GM12878 (cell line): ENCODE results near the gene ZNF692. TPM values are rescaled to one million over a fixed set of nuclear protein-coding genes. Genes with fewer than 3 reads are reported as not detected.

Experiments used
- MXI1 ChIP-seq: fragments of 150-350 bp; IDR thresholded peaks from 2 replicates; pipeline ENCODE4 v1.6.1; 2011; ENCODE audit warnings: low read depth, mild to moderate bottlenecking, inconsistent platforms, low read length, improper control_type of control experiment
- polyA plus RNA-seq, 11 experiments: library from polyadenylated mRNA; depleted of rRNA in 4 of 11; unstranded in 6 of 11; stranded (reverse) in 5 of 11; fragments of >200 nt; fragmentation: Nextera tagmentation in 4 of 11; fragmentation: Illumina TruSeq in 1 of 11; extraction: Ambion mirVana in 4 of 11; extraction: Trizol in 1 of 11; gene quantifications; 1 replicate in 1 of 11; 2 replicates in 10 of 11; pipeline versions ENCODE4 v1.2.1 to v1.2.3, GENCODE V29; 2011 to 2016; ENCODE audit warnings: inconsistent platforms in 2 of 11, missing spikeins in 2 of 11, low read depth in 1 of 11
- total RNA-seq, 4 experiments: library from RNA; depleted of rRNA in 3 of 4; stranded (reverse); fragments of >200 nt in 3 of 4; fragmentation: Illumina TruSeq in 1 of 4; extraction: Trizol in 1 of 4; gene quantifications; 2 replicates each; pipeline versions ENCODE4 v1.2.1 to v1.2.3, GENCODE V29; 2013 to 2021
- TF ChIP-seq, protein P1 (sequence below): fragments of 450-650 bp; IDR thresholded peaks from 2 replicates; pipeline ENCODE4 v1.6.1; 2018; ENCODE audit warnings: mild to moderate bottlenecking, low read depth, moderate library complexity; ENCODE audit not compliant: partially characterized antibody
- TF ChIP-seq, protein P2 (sequence below): IDR thresholded peaks from 2 replicates; pipeline ENCODE4 v1.6.1; 2012; ENCODE audit warnings: low read depth, low read length, improper control_type of control experiment
- TF ChIP-seq, protein P3 (sequence below): IDR thresholded peaks from 2 replicates; pipeline ENCODE4 v1.6.1; 2012; ENCODE audit warnings: low read depth, low read length, improper control_type of control experiment
- TF ChIP-seq, protein P4 (sequence below): IDR thresholded peaks from 2 replicates; pipeline ENCODE4 v1.6.1; 2011; ENCODE audit warnings: low read depth, low read length, improper control_type of control experiment, borderline replicate concordance

Gene ZNF692
- total and polyA plus RNA-seq, 10 of the 15 experiments (the other 5 are each of a cell fraction or from before 2014, with no cell fraction given): 5.3 to 76.6 (median 36.9) TPM

DNA sequence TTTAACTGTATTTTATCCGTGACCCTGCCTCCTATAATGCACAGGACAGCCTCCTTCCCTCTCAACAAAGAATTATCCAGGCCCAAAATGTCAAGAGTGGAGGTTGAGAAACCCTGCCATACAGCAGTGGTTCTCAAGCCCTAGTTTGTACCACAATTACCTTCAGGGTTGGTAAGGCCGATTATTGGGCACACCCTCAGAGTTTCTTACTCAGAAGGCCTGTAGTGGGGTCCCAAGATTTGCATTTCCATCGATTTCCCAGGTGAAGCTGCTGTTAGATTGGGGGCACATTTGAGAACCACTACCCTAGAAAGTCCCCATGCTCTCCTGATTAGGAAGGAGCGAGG is 46.8 kb upstream of the ZNF692 start (continued):
- TF ChIP-seq, protein P1, sequence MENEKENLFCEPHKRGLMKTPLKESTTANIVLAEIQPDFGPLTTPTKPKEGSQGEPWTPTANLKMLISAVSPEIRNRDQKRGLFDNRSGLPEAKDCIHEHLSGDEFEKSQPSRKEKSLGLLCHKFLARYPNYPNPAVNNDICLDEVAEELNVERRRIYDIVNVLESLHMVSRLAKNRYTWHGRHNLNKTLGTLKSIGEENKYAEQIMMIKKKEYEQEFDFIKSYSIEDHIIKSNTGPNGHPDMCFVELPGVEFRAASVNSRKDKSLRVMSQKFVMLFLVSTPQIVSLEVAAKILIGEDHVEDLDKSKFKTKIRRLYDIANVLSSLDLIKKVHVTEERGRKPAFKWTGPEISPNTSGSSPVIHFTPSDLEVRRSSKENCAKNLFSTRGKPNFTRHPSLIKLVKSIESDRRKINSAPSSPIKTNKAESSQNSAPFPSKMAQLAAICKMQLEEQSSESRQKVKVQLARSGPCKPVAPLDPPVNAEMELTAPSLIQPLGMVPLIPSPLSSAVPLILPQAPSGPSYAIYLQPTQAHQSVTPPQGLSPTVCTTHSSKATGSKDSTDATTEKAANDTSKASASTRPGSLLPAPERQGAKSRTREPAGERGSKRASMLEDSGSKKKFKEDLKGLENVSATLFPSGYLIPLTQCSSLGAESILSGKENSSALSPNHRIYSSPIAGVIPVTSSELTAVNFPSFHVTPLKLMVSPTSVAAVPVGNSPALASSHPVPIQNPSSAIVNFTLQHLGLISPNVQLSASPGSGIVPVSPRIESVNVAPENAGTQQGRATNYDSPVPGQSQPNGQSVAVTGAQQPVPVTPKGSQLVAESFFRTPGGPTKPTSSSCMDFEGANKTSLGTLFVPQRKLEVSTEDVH: peak; percentile 50
- TF ChIP-seq, protein P2, sequence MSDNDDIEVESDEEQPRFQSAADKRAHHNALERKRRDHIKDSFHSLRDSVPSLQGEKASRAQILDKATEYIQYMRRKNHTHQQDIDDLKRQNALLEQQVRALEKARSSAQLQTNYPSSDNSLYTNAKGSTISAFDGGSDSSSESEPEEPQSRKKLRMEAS: no peak
- TF ChIP-seq, protein P3, sequence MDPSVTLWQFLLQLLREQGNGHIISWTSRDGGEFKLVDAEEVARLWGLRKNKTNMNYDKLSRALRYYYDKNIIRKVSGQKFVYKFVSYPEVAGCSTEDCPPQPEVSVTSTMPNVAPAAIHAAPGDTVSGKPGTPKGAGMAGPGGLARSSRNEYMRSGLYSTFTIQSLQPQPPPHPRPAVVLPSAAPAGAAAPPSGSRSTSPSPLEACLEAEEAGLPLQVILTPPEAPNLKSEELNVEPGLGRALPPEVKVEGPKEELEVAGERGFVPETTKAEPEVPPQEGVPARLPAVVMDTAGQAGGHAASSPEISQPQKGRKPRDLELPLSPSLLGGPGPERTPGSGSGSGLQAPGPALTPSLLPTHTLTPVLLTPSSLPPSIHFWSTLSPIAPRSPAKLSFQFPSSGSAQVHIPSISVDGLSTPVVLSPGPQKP: no peak
- TF ChIP-seq, protein P4, sequence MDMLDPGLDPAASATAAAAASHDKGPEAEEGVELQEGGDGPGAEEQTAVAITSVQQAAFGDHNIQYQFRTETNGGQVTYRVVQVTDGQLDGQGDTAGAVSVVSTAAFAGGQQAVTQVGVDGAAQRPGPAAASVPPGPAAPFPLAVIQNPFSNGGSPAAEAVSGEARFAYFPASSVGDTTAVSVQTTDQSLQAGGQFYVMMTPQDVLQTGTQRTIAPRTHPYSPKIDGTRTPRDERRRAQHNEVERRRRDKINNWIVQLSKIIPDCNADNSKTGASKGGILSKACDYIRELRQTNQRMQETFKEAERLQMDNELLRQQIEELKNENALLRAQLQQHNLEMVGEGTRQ: no peak
- 0 out of 2 replicates have a peak, but pooled peaks have one; percentile 24 for TF ChIP-seq MXI1
